ENCODE measurements around the gene SERAC1.
A peak's percentile ranks its signal among the peaks of the same experiment; 100 is the strongest.

The SERAC1 gene

GRCh38 chr6:158073776-158074175, 94.3 kb downstream of the SERAC1 start:
- no peak for DNase-seq

DNA sequence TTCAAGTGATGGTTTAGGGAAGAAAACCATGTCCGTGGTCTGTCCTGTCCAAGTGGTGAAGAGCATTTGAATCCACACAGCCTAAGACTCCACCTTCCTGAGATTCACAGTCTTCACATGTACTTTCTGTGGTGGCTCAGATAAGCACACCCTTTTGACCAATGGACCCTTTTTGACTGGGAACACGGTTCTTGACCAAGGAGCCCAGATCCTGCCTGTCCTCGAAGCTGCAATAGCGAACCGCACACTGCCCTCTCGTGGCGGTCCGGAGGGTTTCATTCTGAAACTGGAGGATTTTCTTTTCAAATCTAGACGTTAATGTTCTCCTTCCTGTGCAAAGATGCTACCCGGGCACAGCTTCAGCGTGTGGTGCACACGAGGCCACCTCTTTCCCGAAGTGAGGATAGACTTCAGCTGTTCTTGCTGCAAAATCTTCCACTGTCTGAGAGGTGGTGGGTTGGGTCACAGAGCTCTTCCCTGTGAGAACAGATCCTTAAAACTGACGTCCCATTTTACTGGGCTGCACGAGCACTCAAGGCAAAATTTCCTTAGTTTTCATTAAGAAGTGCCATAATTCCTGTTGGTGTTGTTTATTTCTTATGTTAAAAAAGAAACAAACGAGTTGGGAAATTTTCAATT, 95.9 kb downstream of the SERAC1 start:
- DNase-seq: peak; percentile 70

DNA sequence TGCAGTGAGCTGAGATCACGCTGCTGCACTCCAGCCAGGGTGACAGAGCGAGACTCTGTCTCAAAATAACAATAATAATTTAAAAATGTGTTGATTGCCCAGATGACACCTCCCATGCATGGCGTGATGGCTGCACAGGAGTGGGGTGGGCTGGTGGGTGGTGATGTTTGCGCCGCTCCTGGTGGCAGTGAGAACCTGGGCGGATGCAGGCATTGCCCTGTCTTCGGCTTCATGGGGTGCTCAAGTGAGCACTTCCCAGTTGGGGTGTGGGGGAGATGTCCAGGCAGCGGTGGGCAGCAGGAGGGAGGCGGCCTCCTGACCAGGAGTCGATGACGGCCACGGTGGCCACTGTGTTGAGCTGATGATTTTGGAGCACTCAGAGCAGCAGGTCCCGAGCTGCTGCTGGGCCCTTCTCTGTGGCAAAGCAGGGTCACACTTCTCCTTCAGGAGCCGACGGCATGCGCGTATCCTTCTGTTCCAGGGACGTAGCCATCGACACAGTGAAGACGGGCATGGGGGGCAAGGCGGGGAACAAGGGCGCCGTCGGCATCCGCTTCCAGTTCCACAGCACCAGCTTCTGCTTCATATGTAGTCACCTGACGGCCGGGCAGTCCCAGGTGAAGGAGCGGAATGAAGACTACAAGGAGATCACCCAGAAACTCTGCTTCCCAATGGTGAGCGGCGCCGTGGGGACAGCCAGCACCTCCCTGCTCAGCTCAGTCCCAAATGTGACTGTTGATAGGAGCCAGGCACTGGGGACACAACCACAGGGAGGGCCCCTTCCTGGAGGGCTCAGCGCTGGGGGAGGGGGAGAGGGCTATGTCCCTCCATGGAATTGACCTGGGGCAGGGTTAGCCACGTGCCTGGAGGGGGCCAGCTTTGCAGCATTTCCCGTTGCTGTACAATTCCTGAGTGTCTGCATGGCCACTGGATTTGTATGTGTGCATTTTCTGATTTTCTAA, 96.7 kb downstream of the SERAC1 start:
- no peak for DNase-seq

GRCh38 chr6:158070513-158070912, 97.5 kb downstream of the SERAC1 start:
- no peak for DNase-seq

- no peak for DNase-seq
Observed at GRCh38 chr6:158069800-158070195, 98.3 kb downstream of the SERAC1 start.

GRCh38 chr6:158068893-158069799, 98.9 kb downstream of the SERAC1 start:
- DNase-seq: no peak

GRCh38 chr6:158068156-158068892, 99.7 kb downstream of the SERAC1 start:
- DNase-seq: no peak

DNA sequence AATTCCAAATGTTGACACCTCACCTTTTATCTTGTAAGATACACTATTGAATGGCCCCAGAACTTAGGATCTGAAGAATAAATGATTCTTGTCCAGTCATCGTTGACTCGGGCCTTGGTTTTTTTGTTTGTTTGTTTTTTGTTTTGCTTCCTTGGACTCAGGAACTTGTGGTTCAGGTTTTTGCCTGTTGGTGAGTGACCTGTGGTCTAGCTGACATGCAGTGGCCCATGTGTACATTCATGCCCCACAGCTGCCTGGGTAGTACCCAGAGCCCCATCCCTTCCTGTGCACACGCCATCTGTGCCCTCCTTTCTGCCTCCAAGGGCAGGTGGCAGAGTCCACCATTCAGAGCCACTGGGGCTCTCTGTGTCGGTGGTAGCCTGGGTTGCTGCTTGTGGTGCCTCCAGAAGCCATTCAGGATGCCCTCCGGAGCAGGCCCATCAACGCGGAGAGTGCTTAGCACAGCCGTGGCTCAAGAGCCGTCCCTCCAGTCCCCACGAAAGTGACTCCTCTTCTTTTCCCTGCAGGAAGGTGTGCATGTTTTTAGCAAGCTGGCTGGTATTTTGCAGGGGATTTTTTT, 100.5 kb downstream of the SERAC1 start:
- no peak for DNase-seq

DNA sequence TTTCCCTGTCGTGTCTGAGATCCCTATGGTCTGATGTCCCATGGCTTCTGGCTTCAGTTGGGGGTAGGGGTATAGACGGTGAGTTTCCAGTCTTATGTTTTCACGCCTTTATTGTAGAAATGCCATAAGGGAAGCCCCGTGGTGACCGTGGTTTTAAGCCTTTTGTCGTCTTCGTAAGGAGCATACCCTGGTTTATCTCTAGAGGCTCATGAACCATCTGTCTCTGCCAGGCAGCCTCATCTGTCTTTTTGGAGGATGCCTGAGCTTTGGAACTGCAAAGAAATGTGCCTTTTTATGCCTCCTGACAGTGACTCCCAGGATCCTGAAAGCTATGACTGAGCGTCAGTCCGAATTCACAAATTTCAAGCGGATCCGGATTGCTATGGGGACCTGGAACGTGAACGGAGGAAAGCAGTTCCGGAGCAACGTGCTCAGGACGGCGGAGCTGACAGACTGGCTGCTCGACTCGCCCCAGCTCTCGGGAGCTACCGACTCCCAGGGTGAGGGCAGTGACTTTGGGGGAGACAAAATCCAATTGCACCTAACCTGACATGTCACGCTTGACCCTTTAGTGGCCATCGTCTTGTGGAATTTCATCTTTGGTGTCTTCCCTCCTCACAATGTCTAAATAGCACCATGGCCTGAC, 101.8 kb downstream of the SERAC1 start:
- DNase-seq: no peak

DNA sequence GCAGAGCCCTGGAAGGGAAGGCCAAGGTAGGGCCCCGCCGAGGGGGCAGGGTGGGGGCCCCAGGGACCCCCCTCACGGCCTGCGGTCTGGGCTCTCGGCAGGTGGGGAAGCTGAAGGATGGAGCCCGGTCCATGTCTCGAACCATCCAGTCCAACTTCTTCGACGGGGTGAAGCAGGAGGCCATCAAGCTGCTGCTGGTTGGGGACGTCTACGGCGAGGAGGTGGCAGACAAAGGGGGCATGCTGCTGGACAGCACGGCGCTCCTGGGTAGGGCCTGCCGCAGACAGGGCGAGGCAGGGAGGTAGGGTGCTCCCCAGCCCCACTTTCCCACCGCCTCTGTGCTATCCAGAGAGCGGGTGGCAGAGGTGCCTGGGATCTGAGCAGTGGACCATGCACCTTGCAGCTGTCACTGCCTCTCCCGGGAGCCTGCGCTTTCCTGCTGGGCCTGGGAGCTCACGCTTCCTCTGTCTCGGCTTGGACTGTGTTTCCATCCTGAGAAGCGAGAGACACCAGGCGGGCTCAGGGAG, 103.3 kb downstream of the SERAC1 start:
- no peak for DNase-seq

GRCh38 chr6:158063736-158064135, 104.3 kb downstream of the SERAC1 start:
- DNase-seq: no peak

GRCh38 chr6:158061709-158062461, 106.2 kb downstream of the SERAC1 start:
- DNase-seq: no peak

- DNase-seq: no peak
Observed at GRCh38 chr6:158061361-158061708, 106.7 kb downstream of the SERAC1 start.

DNA sequence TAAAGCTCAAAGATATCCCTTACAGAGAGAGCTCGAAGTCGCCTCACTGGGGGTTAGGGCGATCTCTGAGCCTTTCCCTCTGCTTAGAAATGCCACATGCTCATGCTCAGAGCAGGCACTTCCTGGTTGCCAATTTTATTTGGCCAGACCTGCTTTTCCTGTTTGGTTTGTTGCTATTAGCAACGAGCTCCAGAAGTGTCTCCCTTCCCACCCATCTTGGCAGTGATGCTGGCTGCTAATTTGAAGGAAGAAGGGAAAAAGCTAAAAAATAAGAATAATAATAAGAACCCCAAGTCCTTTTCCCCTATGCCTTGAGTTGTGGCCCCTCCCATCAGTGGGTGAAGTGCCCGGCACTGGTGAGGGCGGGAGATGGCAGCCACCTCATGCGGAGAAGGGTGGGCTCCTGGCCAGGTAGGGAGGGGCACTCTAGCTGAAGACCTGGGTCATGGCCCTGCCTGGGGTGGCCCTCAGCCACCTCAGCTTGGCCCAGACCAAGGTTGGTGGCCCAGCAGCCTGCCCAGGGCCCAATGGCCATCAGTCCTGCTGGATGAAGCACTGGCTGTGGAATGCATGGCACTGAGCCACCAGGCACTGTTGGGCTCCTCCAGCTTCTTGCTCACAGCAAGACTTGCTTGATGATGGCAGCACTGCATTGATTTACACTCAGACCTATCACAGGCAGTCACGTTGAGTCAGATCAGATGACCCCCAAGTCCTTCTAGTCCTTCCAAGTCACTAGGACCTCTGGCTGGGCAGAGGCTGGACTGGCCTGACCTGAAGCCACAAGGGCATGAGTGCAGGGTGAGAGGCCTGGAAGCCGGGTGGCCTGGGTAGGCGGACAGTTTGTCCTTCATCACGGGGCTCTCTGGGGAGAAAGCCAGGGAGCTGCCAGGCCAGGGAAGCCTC, 107.4 kb downstream of the SERAC1 start:
- no peak for DNase-seq
